H1 (cell line): ENCODE results near the gene SLC2A11. TPM values are rescaled to one million over a fixed set of nuclear protein-coding genes. Genes with fewer than 3 reads are reported as not detected.

Experiments
- CREB1 ChIP-seq: IDR thresholded peaks from 2 replicates; pipeline ENCODE4 v1.6.1; 2012; ENCODE audit warnings: inconsistent platforms
- MAFK ChIP-seq: IDR thresholded peaks from 2 replicates; pipeline ENCODE4 v1.6.1; 2012; ENCODE audit warnings: low read depth, mild to moderate bottlenecking, improper control_type of control experiment, low read length
- PHF8 ChIP-seq: fragments of 200-600 bp; sonication (generic); conservative IDR thresholded peaks from 2 replicates; pipeline ENCODE4 v1.7.1; 2012; ENCODE audit warnings: low read depth, mild to moderate bottlenecking, inconsistent platforms, low read length, moderate library complexity
- POLR2A ChIP-seq, 2 experiments: IDR thresholded peaks; 1 replicate in 1 of 2; 2 replicates in 1 of 2; pipeline ENCODE4 v1.6.1; 2011; ENCODE audit warnings: low read depth in 2 of 2, low read length in 2 of 2, mild to moderate bottlenecking in 2 of 2; ENCODE audit errors: control extremely low read depth in 1 of 2
- SP1 ChIP-seq: IDR thresholded peaks from 2 replicates; pipeline ENCODE4 v1.6.1; 2011; ENCODE audit warnings: low read depth, low read length
- TAF1 ChIP-seq: IDR thresholded peaks from 2 replicates; pipeline ENCODE4 v1.6.1; 2011; ENCODE audit warnings: mild to moderate bottlenecking, low read depth, low read length
- TAF7 ChIP-seq: optimal IDR thresholded peaks from 2 replicates; pipeline ENCODE3; 2011; ENCODE audit warnings: low read depth, mild to moderate bottlenecking, inconsistent platforms, low read length, moderate library complexity, borderline replicate concordance
- TBP ChIP-seq: IDR thresholded peaks from 2 replicates; pipeline ENCODE4 v1.6.1; 2011; ENCODE audit warnings: low read depth, low read length, improper control_type of control experiment
- polyA plus RNA-seq, 7 experiments: library from polyadenylated mRNA; depleted of rRNA in 3 of 7; stranded (reverse) in 5 of 7; unstranded in 2 of 7; fragments of >200 nt in 5 of 7; fragments of 200-250 nt in 2 of 7; gene quantifications; 1 replicate in 5 of 7; 2 replicates in 1 of 7; 4 replicates in 1 of 7; pipeline versions ENCODE4 v1.2.1 to v1.2.3, GENCODE V29; 2011 to 2013; ENCODE audit warnings: missing spikeins in 2 of 7, mixed read lengths in 2 of 7
- total RNA-seq: library from RNA; stranded (reverse); fragmentation: NEBNext Ultra II Directional; extraction: Animal tissue kit (Norgen Biotek cat#: 25700); gene quantifications from 2 replicates; pipeline ENCODE4 v1.2.1, GENCODE V29; 2021
- TF ChIP-seq, protein P1 (sequence below): fragments of 300-600 bp; sonication (generic); IDR thresholded peaks from 2 replicates; pipeline ENCODE4 v1.7.1; 2012; ENCODE audit warnings: low read length, moderate library complexity, mild to moderate bottlenecking, inconsistent platforms; ENCODE audit not compliant: insufficient replicate concordance
- TF ChIP-seq, protein P2 (sequence below): IDR thresholded peaks from 2 replicates; pipeline ENCODE4 v1.6.1; 2011; ENCODE audit warnings: low read depth, mild to moderate bottlenecking, low read length; ENCODE audit not compliant: insufficient read depth

Gene SLC2A11
- total and polyA plus RNA-seq, 2 of the 8 experiments (the other 6 are each of a cell fraction or from before 2014, with no cell fraction given) = 10.7 to 12.5 TPM

DNA sequence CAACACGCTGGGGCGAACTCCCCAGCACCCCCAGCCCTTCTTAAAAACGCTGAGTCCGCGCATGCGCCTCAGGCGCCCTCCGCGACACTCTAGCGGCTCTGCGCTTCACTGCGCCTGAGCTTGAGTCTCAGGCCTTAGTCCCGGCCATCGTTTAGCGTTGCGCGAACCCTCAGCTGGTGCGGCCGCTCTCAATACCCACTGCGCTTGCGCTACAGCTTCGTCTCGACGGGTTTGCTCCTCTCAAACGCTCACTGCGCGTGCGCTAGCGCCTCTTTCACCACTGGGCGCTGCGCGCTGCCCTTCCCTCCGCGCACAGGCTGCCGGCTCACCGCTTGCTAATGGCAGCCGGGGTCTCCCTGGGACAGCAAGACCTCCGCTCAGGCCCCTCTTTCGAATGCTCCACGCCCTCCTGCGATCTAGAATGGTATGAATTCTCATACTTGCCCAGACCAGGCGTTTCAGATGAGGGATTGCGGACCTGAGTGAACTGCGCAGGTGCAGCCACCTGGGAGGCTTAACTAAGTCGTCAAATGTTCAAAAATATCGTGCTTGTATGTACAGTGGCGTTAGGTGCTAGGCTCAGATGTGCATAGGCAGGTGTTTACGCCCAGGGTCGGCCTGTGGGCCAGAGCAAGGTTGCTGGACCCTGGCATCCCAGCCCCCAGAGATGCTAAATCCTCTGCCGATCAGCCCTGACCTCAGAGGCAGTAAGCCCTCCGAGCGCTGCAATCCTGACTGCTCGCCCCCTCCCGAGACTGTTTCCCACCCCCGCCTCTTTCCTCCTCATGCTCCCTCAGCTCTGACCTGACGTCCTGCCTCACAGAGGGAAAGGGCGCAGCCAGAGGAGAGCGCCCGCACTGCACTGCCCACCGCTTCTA is at the start of gene SLC2A11 (continued):
- TF ChIP-seq, protein P1, sequence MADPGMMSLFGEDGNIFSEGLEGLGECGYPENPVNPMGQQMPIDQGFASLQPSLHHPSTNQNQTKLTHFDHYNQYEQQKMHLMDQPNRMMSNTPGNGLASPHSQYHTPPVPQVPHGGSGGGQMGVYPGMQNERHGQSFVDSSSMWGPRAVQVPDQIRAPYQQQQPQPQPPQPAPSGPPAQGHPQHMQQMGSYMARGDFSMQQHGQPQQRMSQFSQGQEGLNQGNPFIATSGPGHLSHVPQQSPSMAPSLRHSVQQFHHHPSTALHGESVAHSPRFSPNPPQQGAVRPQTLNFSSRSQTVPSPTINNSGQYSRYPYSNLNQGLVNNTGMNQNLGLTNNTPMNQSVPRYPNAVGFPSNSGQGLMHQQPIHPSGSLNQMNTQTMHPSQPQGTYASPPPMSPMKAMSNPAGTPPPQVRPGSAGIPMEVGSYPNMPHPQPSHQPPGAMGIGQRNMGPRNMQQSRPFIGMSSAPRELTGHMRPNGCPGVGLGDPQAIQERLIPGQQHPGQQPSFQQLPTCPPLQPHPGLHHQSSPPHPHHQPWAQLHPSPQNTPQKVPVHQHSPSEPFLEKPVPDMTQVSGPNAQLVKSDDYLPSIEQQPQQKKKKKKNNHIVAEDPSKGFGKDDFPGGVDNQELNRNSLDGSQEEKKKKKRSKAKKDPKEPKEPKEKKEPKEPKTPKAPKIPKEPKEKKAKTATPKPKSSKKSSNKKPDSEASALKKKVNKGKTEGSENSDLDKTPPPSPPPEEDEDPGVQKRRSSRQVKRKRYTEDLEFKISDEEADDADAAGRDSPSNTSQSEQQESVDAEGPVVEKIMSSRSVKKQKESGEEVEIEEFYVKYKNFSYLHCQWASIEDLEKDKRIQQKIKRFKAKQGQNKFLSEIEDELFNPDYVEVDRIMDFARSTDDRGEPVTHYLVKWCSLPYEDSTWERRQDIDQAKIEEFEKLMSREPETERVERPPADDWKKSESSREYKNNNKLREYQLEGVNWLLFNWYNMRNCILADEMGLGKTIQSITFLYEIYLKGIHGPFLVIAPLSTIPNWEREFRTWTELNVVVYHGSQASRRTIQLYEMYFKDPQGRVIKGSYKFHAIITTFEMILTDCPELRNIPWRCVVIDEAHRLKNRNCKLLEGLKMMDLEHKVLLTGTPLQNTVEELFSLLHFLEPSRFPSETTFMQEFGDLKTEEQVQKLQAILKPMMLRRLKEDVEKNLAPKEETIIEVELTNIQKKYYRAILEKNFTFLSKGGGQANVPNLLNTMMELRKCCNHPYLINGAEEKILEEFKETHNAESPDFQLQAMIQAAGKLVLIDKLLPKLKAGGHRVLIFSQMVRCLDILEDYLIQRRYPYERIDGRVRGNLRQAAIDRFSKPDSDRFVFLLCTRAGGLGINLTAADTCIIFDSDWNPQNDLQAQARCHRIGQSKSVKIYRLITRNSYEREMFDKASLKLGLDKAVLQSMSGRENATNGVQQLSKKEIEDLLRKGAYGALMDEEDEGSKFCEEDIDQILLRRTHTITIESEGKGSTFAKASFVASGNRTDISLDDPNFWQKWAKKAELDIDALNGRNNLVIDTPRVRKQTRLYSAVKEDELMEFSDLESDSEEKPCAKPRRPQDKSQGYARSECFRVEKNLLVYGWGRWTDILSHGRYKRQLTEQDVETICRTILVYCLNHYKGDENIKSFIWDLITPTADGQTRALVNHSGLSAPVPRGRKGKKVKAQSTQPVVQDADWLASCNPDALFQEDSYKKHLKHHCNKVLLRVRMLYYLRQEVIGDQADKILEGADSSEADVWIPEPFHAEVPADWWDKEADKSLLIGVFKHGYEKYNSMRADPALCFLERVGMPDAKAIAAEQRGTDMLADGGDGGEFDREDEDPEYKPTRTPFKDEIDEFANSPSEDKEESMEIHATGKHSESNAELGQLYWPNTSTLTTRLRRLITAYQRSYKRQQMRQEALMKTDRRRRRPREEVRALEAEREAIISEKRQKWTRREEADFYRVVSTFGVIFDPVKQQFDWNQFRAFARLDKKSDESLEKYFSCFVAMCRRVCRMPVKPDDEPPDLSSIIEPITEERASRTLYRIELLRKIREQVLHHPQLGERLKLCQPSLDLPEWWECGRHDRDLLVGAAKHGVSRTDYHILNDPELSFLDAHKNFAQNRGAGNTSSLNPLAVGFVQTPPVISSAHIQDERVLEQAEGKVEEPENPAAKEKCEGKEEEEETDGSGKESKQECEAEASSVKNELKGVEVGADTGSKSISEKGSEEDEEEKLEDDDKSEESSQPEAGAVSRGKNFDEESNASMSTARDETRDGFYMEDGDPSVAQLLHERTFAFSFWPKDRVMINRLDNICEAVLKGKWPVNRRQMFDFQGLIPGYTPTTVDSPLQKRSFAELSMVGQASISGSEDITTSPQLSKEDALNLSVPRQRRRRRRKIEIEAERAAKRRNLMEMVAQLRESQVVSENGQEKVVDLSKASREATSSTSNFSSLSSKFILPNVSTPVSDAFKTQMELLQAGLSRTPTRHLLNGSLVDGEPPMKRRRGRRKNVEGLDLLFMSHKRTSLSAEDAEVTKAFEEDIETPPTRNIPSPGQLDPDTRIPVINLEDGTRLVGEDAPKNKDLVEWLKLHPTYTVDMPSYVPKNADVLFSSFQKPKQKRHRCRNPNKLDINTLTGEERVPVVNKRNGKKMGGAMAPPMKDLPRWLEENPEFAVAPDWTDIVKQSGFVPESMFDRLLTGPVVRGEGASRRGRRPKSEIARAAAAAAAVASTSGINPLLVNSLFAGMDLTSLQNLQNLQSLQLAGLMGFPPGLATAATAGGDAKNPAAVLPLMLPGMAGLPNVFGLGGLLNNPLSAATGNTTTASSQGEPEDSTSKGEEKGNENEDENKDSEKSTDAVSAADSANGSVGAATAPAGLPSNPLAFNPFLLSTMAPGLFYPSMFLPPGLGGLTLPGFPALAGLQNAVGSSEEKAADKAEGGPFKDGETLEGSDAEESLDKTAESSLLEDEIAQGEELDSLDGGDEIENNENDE = no peak
- TF ChIP-seq SP1 (no peak), MAFK (no peak; the same call in 1 of the 2 replicates), TAF1 (peak; percentile 75; the same call in 1 of the 2 replicates), TBP (peak; percentile 71; the same call in 1 of the 2 replicates), PHF8 (peak; percentile 47; the same call in 1 of the 2 replicates), TAF7 (no peak), CREB1 (0 out of 2 replicates have a peak, but pooled peaks have one; percentile 13), POLR2A (IDR thresholded peaks at IDR 0.05; ENCODE audit: control extremely low read depth in 1 of 2, low read depth in 2 of 2, low read length in 2 of 2) (peak in 1 of 2 experiments; percentile 66; a peak in 2 of 3 replicates)
- TF ChIP-seq, protein P2, sequence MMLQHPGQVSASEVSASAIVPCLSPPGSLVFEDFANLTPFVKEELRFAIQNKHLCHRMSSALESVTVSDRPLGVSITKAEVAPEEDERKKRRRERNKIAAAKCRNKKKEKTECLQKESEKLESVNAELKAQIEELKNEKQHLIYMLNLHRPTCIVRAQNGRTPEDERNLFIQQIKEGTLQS = no peak
